HPDE6-E6E7 (cell line): ENCODE results near the gene STK17A.
"Not testable (repeated sequence)": the region's sequence is repeated elsewhere in the genome, so short reads cannot be mapped to it uniquely, and the experiment has no call there.

ENCODE experiments used
- DNase-seq: peaks from one replicate; pipeline ENCODE4 v3.0.0; 2011; ENCODE audit warnings: missing footprints; ENCODE audit errors: extremely low spot score

The STK17A gene

GRCh38 chr7:43658718-43659548 lies 76.0 kb downstream of the STK17A start:
- no peak for DNase-seq

DNA sequence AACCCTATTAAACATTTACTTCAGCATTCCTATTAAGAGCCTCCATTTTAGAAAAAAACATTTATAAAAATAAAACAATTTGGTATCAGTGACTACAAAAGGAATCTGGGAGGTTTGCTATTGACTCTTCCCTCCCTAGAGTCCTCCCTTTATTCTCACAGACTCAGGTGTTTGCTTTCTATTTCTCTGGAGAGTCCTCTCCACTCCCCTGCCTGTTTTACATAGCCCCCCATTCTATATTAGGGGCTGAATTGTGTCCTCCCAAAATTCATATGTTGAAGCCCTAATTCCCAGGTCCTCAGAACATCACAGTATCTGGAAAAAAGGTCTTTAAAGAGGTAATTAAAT lies 76.6 kb downstream of the STK17A start:
- DNase-seq = no peak

DNA sequence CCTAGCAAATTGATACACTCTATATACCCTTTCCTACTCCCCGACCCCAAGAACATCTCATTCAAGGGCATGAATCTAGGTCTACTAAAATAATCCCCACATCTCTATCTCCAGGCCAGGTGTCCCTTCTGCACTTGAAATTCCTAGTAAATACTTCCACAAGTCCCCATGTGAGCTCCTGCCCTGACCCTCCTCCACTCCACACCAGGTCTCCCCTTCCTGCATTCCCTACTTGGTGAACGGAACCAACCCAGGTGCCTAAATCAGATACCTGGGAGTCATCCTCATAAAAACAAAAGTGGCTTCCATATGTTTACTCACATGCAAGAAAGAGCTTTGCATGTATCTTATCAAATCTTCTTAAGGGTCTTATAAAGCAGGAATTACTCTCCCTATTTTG lies 77.2 kb downstream of the STK17A start:
- DNase-seq = no peak

GRCh38 chr7:43664681-43665080 lies 81.8 kb downstream of the STK17A start:
- no peak for DNase-seq

- DNase-seq = no peak
Observed at GRCh38 chr7:43666938-43667337, 84.0 kb downstream of the STK17A start.

DNA sequence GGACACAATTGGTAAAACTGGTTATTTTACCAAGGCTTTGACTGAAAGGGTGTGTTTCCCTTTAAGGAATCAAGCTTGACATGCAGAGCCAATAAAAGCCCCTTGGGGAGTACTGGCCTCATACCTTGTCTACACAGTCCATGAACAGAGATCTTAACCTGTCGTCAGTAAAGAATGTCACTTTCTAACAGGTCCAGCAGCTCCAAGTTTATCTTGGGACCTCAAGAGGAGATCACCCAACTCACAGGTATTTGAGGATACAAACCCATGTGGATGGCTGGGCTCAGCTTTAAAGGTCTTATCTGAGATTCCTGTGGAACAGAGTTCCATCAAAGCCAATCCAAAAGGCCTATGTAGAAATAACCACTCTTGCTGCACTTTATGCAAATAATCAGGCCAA lies 85.1 kb downstream of the STK17A start:
- no peak for DNase-seq

DNA sequence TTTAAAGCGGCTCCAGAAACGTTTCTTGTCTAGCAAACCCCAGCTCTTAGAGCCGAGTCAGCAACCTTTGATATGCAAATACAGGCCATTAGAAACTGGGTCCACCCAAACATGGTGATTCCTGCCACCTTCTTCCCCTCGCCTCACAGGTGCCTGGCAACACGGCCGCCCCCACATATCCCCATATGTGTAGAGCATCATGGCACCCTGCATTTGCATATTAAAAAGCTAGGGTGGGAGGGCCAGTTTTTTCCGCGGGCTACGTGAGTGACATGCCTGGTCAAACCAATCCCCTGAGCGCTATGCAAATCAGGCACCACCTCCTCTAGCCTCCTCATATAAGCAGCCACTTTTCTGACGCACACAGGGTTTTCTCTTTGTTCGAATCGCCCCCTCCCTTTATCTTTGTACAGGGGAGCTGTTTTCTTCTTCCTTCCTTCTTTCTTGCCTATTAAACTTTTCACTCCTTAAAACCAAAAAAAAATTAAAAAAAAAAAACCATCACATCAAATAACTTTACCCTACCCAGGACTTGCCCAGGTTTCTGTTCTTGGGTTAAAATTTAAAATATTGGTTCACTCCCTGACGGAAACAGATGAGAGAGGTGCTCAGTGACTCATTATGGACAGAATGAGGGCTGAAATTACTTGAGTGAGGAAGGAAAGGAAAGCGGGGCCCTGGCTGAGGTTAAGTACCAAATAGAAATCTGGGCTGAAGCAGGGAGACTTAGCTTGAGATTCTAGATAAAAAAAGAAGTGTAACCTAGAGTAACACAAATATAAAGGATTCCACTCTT lies 86.6 kb downstream of the STK17A start:
- DNase-seq = no peak

- no peak for DNase-seq
Observed at GRCh38 chr7:43671521-43671920, 88.6 kb downstream of the STK17A start.

DNA sequence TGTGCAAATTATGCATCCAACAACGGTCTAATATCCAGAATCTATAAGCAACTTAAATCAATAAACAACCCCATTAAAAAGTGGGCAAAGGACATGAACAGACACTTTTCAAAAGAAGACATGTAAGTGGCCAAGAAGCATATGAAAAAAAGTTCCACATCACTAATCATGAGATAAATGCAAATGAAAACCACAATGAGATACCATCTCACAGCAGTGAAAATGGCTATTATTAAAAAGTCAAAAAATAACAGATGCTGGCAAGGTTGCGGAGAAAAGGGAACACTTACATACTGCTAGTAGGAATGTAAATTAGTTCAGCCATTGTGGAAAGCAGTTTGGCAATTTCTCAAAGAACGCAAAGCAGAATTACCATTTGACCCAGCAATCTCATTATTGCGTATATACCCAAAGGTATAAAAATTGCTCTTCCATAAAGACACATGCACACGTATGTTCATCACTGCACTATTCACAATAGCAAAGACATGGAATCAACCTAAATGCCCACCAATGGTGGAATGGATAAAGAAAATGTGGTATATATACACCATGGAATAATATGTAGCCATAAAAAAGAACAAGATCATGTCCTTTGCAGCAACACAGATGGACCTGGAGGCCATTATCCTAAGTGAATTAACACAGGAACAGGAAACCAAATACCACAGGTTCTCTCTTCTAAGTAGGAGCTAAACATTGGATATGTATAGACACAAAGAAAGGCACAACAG lies 90.5 kb downstream of the STK17A start:
- DNase-seq = not testable (repeated sequence)

DNA sequence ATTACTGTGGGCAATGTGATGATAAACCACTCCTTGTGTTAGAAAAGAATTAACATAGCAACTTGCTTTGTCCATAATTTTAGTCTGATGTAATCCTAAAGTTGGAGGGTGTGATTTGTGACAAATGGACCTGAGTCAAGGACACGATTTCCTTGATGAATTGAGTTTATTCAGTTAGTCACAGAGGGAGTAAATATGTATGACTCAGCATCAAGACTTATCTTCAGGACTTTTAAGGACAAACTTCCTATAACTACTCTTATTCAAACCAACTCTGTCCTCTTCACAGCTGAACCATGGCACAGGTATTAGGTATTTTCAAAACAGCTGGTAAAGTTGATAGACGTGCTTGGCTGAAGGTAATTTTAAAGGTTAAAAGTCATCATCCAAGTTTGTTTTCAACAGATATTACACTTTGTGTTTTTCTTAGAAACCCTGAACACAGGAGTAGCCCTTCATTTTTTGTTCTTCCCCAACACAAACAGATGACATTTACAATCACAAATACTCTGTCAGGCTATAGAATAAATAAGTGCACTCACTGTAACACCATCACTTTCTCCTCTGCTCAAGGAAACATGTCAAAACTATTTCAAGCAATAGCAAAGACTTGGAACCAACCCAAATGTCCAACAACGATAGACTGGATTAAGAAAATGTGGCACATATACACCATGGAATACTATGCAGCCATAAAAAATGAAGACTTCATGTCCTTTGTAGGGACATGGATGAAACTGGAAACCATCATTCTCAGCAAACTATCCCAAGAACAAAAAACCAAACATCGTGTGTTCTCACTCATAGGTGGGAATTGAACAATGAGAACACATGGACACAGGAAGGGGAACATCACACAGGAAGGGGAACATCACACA lies 91.9 kb downstream of the STK17A start:
- peak; percentile 74 for DNase-seq
